ENCODE data around the gene JAK3. TPM values are rescaled to one million over a fixed set of nuclear protein-coding genes. Genes with fewer than 3 reads are reported as not detected.

The JAK3 gene
- total and polyA plus RNA-seq, 10 of the 15 experiments (the other 5 are each of a cell fraction or from before 2014, with no cell fraction given): 7.8 to 67.9 (median 33.3) TPM

DNA sequence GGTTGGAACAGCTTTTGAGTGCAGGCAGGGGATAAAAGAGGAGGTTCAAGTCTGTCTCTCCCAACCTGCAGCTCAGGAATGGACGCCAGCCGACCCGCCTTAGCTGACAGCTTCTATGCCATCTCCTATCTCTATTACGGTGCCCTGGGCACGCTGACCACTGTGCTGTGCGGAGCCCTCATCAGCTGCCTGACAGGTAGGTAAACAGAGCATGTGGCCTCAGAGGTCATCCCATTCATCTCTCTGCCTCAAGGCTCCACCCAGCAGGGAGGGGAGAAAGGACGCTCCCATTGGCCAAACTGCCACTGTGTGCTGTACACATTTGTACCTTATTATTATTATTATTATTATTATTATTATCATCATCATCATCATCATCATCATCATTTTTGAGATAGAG, 40.5 kb upstream of the JAK3 start:
- in situ Hi-C loops (cut with MboI): no loop called here
- H3K36me3 ChIP-seq (ENCODE audit: control insufficient read depth in 2 of 2, insufficient read depth in 2 of 2, low read length in 1 of 2): no peaks in the 10 kb centered on the region
- ChIA-PET CTCF (no interaction called here), POLR2A (no interaction called here), SMC1A (ENCODE audit: uncharacterized antibody, unreplicated experiment) (interaction anchor here (0.6 kb wide), 1 partner anchor 106 kb away, joined by 3 read pairs; no protein-coding TSS in a partner anchor), RAD21 (ENCODE audit: unreplicated experiment) (no interaction called here)
- H3K4me1 ChIP-seq (ENCODE audit: control insufficient read depth, insufficient read depth, low read length): peaks cover 32% of the 10 kb centered on the region
- H3K4me3 ChIP-seq: no peak overlapping the region
- no peak overlapping the region for H3K4me2 ChIP-seq (ENCODE audit: control insufficient read depth, insufficient read depth)
- H3K9ac ChIP-seq (ENCODE audit: control insufficient read depth, insufficient read depth, low read length): no peak overlapping the region
- DNase-seq (ENCODE audit: low read depth, low spot score) (no peak), FAIRE-seq (no peak), ATAC-seq (no peak)
- no peaks in the 10 kb centered on the region; a peak in 1 of 4 replicates for H3K27me3 ChIP-seq (replicated peaks in 1 of 2; ENCODE audit: control insufficient read depth in 2 of 2, insufficient read depth in 2 of 2, low read length in 1 of 2)
- H4K20me1 ChIP-seq (ENCODE audit: control insufficient read depth, insufficient read depth): no peaks in the 10 kb centered on the region
- no peak overlapping the region for H3K27ac ChIP-seq (ENCODE audit: control insufficient read depth, insufficient read depth)
- no peaks in the 10 kb centered on the region for H3K9me3 ChIP-seq (replicated peaks; ENCODE audit: control insufficient read depth, insufficient read depth, low read length)
- no peak for TF ChIP-seq IRF4 (IDR thresholded peaks at IDR 0.05; ENCODE audit: low read depth, low read length)
- TF ChIP-seq ZNF217 (IDR thresholded peaks at IDR 0.05): no peak
- TF ChIP-seq, protein P1, sequence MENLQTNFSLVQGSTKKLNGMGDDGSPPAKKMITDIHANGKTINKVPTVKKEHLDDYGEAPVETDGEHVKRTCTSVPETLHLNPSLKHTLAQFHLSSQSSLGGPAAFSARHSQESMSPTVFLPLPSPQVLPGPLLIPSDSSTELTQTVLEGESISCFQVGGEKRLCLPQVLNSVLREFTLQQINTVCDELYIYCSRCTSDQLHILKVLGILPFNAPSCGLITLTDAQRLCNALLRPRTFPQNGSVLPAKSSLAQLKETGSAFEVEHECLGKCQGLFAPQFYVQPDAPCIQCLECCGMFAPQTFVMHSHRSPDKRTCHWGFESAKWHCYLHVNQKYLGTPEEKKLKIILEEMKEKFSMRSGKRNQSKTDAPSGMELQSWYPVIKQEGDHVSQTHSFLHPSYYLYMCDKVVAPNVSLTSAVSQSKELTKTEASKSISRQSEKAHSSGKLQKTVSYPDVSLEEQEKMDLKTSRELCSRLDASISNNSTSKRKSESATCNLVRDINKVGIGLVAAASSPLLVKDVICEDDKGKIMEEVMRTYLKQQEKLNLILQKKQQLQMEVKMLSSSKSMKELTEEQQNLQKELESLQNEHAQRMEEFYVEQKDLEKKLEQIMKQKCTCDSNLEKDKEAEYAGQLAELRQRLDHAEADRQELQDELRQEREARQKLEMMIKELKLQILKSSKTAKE (IDR thresholded peaks at IDR 0.05; ENCODE audit: low read depth, poor library complexity, severe bottlenecking): no peak
- no peak for TF ChIP-seq LARP7 (IDR thresholded peaks at IDR 0.05)
- TF ChIP-seq, protein P2, sequence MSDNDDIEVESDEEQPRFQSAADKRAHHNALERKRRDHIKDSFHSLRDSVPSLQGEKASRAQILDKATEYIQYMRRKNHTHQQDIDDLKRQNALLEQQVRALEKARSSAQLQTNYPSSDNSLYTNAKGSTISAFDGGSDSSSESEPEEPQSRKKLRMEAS (IDR thresholded peaks at IDR 0.05; ENCODE audit: low read depth, low read length): no peak
- TF ChIP-seq, protein P3, sequence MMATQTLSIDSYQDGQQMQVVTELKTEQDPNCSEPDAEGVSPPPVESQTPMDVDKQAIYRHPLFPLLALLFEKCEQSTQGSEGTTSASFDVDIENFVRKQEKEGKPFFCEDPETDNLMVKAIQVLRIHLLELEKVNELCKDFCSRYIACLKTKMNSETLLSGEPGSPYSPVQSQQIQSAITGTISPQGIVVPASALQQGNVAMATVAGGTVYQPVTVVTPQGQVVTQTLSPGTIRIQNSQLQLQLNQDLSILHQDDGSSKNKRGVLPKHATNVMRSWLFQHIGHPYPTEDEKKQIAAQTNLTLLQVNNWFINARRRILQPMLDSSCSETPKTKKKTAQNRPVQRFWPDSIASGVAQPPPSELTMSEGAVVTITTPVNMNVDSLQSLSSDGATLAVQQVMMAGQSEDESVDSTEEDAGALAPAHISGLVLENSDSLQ (IDR thresholded peaks at IDR 0.05): no peak
- no peak for TF ChIP-seq ZNF207 (IDR thresholded peaks at IDR 0.05; ENCODE audit: borderline replicate concordance)
- TF ChIP-seq TCF12 (IDR thresholded peaks at IDR 0.05; ENCODE audit: low read depth, low read length): no peak
- TF ChIP-seq RB1 (IDR thresholded peaks at IDR 0.05; ENCODE audit: borderline replicate concordance): no peak
- TF ChIP-seq RELA (IDR thresholded peaks at IDR 0.05; ENCODE audit: borderline replicate concordance, partially characterized antibody): no peak
- no peak for TF ChIP-seq CBX5 (IDR thresholded peaks at IDR 0.05; ENCODE audit: low read depth)
- TF ChIP-seq CBFB (IDR thresholded peaks at IDR 0.05; ENCODE audit: low read depth): no peak
- WGBS (ENCODE audit: insufficient coverage, insufficient replicate concordance, low lambda C conversion rate, missing lambda C conversion rate): 82% methylated on average over 7 of the region's 7 CpGs
- H2AFZ ChIP-seq (ENCODE audit: control insufficient read depth, low read depth, low read length): no peak overlapping the region
- no TSS peak for BruUV-seq (replicated peaks)
- no peaks in the 10 kb centered on the region for H3K79me2 ChIP-seq (ENCODE audit: control insufficient read depth, insufficient read depth, low read length)
- intact Hi-C loops (cut with micrococcal nuclease; ENCODE audit: unreplicated experiment): loop anchor here (5.0 kb wide), 1 partner anchor 39 kb away; no protein-coding TSS in a partner anchor

Data from GM12878 (cell line).